AG08395 (cell line): Measurements from ENCODE around the gene IPO5.

Source experiments
- DNase-seq: peaks from one replicate; pipeline ENCODE4 v3.0.0; 2012; ENCODE audit warnings: mixed read lengths, low spot score

Gene IPO5

DNA sequence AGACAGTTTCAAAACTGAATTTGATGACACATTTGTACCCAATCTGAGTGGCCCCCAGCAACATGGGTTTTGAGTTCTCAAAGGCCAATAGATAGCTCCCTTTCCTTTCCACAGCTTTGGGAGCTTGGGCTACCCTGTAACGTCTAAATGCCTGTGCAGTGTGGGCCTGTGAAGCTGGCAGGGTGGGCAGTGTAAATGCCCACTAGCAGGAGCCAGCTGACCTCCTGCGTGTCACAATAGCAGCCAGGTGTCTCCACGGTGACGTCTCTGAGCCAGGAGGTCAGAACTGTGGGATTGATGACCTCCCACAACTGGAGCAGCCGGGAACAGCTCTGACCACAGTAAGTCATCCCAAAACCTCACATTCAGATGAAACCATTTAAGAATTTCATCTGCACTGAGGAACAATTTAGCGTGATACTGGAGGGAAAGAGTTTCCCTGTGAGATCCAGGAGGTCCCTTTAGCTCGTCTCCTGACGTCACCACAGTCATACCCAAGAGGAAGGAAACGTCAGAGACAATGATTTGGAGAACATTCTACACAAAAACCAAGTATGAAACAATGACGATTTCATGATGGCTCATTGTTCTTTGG, at the start of gene IPO5:
TSS of gene IPO5 (plus strand) at position 300 of the 595 bp plus-strand sequence. CDS start 23,022 bp downstream, outside the sequence.
- peak; percentile 20 for DNase-seq

DNA sequence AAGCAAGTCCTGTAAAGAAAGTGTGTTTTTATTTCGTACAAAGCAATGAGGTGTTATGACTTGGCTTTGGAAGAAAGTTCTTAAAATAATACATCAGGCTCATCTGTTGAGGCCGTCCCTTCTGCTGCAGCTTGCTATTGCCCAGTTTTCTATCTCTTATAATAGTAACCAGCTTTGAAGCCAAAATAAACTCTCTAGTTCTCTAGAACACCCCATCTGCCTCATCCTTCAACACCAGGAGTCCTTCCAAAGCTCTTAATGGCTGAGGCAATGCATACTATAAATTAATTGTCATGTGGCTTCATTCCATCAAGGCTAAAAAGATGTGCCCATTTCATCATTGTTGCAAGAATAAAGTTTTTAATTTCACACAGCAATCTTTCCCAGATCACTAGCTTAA, 49.4 kb upstream of the IPO5 start:
- no peak for DNase-seq

DNA sequence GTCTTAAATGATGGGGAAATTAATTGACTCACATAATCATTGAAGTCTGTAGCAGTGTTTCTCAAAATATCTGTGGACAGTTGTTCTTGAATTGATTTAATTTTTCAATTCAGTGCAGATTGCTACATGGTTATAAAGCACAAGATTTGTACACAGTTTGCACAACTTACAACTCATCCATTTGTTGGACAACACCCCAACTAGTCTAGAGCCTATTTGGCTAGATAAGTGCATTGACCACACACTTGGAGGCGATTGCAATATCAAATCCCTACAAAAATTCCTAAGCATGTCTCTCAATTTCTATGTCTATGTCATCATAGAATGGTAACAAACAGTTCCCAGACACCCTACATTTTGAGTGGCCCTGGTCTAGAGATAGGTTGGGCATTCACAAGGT, 48.0 kb upstream of the IPO5 start:
- no peak for DNase-seq

DNA sequence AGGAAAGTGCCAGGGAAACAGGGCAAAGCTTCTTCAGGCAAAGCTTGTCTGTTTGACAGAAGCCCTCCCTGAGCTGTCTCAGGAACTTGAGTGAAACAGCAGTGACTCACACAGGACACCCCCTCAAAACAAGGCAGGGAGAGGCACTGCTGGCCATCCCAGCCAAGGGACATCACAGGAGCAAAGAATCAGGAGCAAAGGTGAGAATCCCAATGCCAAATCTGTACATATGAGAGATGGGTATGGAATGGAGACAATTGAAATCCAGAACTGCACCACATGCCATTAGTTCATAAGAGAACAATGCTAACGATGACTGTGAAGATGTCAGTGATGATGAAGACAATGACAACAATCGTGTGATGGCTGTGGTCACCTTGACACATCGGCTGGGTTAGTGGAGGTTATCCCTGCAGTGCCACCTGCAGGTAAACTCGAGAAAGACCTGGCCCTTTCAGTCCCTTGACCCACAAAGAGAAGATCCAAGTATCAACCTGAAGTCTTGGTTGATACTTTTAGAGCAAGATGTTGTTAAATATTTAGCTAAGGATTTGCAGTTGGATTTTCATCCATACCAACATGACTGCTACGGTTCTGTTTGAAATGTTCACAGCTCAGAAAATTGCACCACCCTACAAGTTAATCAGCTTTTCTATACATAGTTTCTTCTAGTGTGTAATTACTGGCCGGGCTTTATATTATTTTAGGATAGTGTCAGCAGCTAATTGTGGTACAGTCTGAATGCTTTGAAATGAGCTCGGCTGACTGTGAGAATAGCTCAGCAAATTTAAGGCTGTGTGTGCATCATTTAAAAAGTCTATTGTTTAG, 42.0 kb upstream of the IPO5 start:
- DNase-seq, result peak; percentile 56

DNA sequence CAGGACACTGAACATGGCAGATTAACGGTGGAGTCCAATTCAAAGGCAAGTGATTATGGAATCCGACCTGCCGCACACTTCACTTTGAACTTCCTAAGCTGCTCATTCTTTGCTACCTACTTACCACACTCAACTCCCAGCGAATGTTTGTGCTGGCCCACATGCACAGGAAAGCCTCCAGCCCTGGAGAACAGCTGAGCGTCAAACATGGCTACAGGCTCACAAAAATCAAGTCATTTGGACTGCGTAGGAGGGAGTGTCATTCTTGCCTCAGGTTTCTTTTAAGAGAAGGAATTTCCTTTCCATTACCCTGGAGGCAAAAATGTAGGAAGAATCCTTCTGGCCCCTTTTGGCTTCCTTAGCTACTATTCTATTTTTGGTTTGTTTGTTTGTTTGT, 41.3 kb upstream of the IPO5 start:
- DNase-seq, result no peak

DNA sequence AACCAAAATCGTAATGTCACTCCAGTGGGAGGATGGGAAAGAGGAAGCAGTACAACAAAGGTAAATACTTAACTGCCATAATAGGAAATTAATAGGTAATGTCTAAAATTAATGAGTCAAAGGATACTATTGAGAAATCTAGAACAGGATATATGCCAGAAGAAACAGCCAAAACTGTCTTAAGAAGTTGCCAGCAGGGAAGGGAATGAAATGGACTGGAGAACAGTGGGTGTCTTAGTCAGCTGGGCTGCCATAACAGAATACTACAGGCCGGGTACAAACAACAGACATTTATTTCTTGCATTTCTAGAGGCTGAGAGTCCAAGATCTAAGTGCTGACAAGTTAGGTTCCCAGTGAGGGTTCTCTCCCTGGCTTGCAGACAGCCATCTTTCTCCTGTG, 40.3 kb upstream of the IPO5 start:
- DNase-seq, result no peak

DNA sequence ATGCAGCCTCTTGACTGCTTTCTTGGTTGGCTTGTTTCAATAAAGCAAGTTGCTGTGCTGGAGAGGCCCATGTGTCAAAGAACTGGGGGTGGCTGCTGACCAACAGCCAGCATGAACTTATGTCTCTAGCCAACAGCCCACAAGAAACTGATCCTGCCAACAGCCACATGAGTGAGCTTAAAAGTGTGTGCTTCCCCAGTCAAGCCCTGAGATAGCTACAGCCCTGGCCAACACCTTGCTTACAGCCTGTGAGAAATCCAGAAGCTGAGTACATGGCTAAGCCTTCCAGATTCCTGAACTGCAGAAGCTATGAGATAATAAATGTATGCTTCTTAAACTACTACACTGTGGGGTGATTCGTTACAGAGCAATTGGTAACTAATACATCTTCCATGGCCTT, 38.9 kb upstream of the IPO5 start:
- peak; percentile 18 for DNase-seq

DNA sequence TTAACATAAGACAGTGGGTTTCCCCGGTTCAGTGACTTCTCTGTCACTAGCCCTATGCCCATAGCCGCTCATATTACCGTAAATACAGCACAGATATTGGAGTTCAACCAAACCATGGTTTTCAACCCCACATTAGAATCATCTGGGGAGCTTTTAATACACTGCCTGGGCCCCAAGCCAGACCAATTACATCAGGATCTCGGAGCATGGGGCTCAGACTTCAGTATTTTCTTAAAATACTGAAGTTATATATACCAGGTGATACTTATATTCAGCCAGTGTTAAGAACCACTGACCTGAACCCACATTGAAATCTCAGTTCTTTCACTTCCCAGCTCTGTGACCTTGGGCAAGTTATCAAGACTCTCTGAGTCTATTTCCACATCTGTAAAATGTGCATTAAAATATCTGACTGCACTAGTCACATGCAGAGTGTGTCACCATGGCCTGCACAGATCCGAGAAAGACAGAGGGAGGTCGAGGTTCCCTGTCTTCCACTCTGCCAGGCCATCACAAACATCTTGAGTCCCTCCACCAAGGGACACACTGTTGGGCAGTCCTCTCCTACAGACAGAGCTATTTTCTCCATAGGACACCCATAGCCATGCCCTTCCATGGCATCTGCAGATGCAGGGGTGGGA, 32.2 kb upstream of the IPO5 start:
- DNase-seq, result peak; percentile 46

DNA sequence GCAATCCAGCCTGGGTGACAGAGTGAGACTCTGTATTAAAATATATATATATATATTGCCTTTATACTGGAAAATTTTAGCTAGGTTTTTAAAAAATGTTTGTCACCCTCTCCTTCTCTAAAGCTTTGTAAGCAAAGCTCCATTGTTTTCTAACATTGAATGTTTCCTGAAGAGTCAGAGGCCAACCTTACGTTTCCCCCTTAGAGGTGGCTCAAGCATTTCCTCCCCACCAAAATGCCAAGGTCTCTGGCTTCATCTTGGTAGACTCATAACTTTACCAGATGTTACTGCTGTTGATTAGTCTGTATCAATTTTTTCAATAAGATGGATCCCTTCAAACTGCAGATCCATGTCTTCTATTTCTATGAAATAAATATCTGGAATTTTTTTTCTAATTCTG, 25.2 kb upstream of the IPO5 start:
- DNase-seq, result no peak

DNA sequence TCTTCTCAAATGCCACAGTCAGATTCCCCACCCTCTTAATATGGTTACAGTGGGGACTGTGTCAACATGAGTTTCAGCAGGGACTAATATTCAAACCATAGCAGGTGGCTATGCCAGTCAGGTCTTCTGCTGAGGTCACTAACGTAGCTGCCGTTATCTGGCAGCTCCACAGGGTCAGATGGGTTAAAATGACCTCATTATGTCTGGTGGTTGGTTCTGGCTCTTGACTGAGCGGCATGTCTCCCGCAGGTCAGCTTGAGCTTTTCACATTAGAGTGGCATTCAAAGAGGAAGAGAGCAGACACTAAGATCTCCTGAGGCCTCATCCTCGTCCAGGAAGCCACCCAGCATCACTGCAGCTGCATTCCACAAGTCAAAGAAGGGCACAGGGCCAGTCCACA, 21.4 kb upstream of the IPO5 start:
- DNase-seq, result no peak

DNA sequence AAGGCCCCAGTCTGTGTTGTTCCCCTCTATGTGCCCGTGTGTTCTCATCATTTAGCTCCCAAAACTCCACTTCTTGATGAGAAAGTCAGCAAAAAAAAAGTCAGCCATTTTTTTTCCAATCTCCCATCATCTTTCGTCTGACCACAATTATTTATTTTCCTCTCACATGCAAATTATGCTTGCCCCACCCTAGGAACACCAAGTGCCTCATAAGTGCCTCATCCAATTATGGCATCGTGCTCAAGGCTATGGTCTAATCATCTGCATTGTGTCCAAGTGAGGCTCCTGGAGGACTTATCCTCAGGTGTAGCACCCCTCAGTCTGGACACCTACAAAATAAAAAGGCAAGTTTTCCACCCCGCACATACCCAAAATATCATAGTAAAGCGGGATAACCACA, 20.8 kb upstream of the IPO5 start:
- DNase-seq, result no peak

DNA sequence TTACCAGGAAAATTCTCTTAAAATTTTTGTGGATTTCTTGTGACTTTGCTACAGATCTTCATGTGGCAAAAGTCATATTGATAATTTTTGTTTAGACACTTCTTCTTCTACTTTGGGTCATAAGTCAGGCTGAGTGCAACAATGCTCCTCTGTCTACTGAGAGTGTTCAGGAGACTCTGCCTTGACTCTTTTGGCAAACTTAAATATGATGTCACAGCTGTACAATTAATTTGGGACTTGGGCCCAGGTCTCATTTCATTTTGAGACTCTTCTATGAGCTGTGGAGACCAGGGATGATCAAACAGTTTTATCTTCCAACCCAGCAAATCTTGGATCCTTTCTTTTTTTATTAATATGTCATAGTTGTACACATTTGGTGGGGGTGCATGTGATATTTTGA, 19.7 kb upstream of the IPO5 start:
- no peak for DNase-seq

DNA sequence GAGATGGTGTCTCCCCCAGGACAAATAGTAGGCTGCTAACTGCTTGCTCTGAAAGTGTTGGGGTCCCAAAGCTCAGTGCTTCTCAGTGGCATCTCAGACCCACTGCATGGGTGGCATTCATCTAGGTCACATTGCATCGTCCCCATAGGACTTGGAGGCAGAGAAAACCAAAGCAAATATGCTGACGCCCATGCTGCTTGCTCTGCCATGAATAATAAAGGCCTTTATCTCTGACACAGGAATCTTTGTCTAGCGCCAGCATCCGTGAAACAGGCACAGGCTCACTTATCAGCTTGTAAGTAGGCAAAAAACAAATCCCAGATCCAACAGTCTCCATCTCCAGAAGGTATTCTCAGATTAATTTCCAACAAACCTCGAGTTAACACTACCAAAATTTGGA, 18.9 kb upstream of the IPO5 start:
- DNase-seq, result no peak

DNA sequence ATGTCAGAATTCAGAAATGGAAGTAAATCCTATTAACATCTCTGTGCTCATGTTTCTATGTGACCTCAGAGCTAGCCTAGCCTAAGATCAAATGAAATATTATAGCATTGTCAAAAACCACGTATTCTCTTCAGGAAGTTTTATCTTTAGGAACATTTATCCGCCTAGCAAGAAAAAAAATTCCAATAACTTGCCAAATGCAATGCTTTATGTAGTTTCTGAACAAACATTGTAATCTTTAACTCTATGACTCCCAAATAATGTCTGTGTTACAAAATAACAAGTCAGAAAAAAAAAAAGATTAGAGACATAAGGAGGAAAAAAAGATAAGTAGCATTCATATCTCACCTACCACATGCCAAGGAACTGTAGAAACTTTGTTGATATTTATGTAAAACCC, 18.4 kb upstream of the IPO5 start:
- no peak for DNase-seq

DNA sequence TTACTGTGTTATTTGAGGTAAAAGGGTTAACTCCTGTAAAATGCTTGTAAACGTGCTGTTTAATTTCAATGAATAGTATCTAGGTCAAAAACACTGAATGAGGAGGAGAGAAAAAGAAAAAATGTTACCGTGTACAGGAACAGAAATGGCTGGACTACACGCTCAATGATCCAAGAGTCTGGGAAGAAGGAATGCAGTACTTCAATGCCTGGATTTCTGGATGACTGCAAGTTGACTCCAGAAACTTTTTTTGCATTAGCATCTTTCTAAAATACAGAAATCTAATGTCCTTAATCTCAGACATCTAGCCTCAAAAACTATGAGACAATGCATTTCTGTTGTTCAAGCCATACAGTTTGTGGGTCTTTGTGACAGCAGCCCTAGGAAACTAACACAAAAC, 17.4 kb upstream of the IPO5 start:
- DNase-seq, result no peak

DNA sequence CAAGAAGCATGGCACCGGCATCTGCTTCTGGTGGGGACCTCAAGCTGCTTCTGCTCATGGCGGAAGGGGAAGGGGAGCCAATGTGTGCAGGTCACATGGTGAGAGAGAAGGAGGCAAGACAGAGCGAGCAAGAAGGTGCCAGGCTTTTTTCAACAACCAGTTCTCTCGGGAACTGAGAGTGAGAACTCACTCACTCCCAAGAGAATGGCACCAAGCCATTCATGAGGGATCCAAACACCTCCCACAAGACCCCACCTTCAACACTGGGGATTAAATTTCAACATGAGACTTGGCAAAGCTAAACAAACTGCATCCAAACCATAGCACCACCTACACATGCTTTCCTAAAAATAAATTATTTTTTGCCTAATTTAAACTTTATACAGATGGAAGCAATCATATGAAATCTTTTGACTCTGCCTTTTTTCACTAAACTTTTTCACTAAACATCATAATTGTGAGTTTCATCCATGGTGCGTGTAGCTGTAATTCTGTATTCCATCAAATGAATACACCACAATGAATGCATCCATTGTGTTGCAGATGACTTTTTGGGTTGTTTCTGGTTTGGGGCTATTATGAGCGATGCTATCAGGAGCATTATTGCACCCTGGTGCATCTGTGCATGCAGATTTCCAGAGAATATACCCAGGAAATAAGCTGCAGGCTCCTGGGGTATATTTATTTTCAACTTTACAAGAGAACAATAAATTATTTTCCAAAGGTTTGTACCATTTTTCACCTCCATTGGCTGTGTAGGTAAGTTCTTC, 14.6 kb upstream of the IPO5 start:
- DNase-seq, result no peak

DNA sequence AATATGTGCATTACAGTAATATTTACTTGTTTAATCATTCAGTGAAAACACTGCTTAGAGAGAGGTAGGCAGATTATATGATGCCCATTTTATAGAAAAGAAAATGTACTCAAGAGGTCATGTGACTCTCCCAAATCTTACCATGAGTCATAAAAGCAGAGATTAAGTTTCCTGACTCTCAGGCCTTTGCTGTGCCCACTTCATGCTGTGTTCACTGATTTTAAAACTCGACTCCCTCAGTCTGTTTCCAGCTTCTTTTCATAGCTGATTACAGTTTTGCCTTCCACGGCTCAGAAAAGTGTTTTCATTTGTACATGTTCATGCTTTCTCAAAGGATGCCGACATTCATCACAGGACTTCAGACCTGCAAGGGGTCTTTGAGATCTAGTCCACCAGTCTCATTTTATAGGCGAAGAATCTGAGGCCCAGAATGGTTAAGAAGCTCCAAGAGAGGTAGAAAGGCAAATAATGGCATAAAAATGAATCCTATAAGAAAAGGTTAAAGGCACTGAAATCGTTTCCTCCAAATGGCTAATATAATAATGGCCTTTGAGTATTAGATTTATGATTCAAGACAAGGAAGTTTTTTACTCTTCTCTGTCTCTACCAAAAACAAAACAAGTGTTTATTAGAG, 9.0 kb upstream of the IPO5 start:
- no peak for DNase-seq

DNA sequence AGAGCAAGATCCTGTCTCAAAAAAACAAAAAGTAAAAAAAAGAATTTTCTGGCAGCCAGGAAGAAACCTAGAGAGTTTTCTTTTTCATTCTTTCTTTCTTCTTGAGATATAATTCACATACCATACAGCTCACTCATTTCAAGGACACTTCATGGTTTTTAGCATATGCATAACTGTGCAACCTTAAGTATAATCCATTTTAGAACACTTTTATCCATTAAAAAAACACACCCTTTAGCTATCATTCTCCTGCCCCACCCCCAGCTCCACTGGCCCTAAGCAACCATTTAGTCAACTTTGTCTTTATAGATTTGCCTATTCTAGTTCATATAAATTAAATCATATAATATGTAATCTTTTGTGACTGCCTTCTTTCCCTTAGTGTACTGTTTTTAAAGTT, 8.1 kb upstream of the IPO5 start:
- DNase-seq, result no peak

DNA sequence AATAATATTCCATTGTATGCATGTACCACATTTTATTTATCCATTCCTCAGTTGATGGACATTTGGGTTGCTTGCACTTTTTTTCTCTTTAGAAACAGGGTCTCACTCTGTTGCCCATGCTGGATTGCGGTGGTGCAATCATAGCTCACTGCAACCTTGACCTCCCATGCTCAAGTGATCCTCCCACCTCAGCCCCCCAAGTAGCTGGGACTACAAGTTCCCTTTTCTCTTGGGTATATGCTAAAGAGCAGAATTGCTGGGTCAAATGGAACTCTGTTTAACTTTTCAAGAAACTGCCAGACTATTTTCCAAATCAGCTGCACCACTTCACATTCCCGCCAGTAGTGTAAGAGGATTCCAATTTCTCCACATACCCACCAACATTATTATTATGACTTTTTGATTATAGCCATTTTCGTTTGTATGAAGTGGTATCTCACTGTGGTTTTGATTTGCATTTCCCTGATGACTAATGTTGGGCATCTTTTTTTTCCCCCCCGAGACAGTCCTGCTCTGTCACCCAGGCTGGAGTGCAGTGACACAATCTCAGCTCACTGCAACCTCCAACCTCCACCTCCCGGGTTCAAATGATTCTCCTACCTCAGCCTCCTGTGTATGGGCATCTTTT, 7.6 kb upstream of the IPO5 start:
- no peak for DNase-seq

DNA sequence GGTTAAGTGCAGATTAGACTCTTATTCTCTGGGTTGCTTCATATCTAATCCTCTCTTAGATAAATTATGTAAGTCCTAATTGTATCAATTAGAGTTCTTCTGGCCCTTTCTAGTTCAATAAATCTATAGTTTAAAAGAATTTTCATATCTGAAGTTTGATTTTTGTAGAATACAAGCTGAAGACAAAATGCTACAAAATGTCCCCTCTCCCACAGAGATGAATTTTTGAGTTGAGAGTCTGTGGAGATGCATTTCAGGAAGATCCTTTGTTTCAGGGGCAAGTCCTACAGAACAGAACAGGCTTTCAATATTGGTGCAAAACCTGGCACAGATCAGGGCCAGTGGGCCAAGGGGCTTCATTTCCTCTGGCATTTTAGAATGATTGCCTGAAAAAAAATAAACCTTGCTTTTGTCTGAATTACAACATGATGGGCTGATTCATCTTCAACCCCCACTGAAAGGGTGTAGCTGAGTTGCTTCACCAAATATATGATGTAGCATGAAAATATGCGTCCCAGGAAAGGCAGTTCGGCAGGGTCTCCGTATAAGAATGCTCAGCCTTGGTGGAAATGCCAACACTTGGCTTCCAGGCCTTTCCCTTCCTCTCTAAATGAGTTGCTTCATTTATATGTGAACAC, 6.4 kb upstream of the IPO5 start:
- peak; percentile 90 for DNase-seq

DNA sequence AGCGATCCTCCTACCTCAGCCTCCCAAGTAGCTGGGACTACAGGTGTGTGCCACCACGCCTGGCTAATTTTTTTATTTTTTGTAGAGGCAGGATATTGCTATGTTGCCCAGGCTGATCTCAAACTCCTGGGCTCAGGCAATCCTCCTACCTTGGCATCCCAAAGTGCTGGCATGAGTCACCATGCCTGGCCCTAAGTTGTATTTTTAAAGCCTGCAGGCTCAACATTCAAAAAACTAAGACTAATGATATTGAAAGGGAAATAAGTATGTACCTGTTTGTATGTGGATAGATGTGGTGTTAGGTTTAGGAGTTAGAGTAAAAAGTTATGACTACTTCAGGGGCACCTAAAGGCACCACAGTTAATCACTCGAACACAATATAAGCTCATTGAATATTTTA, 5.4 kb upstream of the IPO5 start:
- DNase-seq, result no peak
